K562 (cell line): ENCODE results near the gene KCNC4. TPM values are rescaled to one million over a fixed set of nuclear protein-coding genes. Genes with fewer than 3 reads are reported as not detected.

ENCODE experiments used
- EWSR1 ChIP-seq: fragments of 450-650 bp; IDR thresholded peaks from 2 replicates; pipeline ENCODE4 v1.6.1; 2018; ENCODE audit warnings: borderline replicate concordance, mild to moderate bottlenecking, low read depth, moderate library complexity; ENCODE audit not compliant: partially characterized antibody
- FUS ChIP-seq: fragments of 200-400 bp; formaldehyde crosslinking; optimal IDR thresholded peaks from 2 replicates; pipeline ENCODE3; 2017; ENCODE audit warnings: low read depth, low read length
- MTA3 ChIP-seq: fragments of 450-650 bp; formaldehyde crosslinking; IDR thresholded peaks from 2 replicates; pipeline ENCODE4 v1.6.1; 2017; ENCODE audit warnings: mild to moderate bottlenecking, borderline replicate concordance
- POLR2A ChIP-seq: fragments of 450-650 bp; conservative IDR thresholded peaks from 2 replicates; pipeline ENCODE4 v1.6.1; 2016
- TAL1 ChIP-seq: fragments of 450-650 bp; IDR thresholded peaks from 2 replicates; pipeline ENCODE4 v1.6.1; 2016; ENCODE audit warnings: mild to moderate bottlenecking
- polyA plus RNA-seq, 8 experiments: library from polyadenylated mRNA; depleted of rRNA in 4 of 8; stranded (reverse) in 5 of 8; unstranded in 3 of 8; fragments of >200 nt; fragmentation: Nextera tagmentation in 2 of 8; fragmentation: Illumina TruSeq in 1 of 8; extraction: Ambion mirVana in 2 of 8; extraction: Trizol in 1 of 8; gene quantifications; 2 replicates each; pipeline versions ENCODE4 v1.2.1 to v1.2.3, GENCODE V29; 2011 to 2014; ENCODE audit warnings: inconsistent platforms in 1 of 8, missing spikeins in 1 of 8
- total RNA-seq, 7 experiments: library from RNA; depleted of rRNA in 6 of 7; stranded (reverse); fragments of >200 nt in 6 of 7; fragmentation: Illumina TruSeq in 2 of 7; extraction: Trizol in 2 of 7; gene quantifications; 2 replicates each; pipeline versions ENCODE4 v1.2.1 to v1.2.3, GENCODE V29; 2011 to 2021; ENCODE audit warnings: low replicate concordance in 1 of 7
- TF ChIP-seq, protein P1 (sequence below): fragments of 450-650 bp; IDR thresholded peaks from 2 replicates; pipeline ENCODE4 v1.6.1; 2017; ENCODE audit warnings: mild to moderate bottlenecking, moderate library complexity
- TF ChIP-seq, protein P2 (sequence below): sonication (generic); formaldehyde crosslinking; IDR thresholded peaks from 2 replicates; pipeline ENCODE4 v1.8.0; 2023; ENCODE audit warnings: mild to moderate bottlenecking, missing genetic modification reagents
- TF ChIP-seq, protein P3 (sequence below), 2 experiments: fragments of 450-650 bp in 1 of 2; sonication (generic) in 1 of 2; formaldehyde crosslinking; conservative IDR thresholded peaks; 2 replicates each; pipeline versions ENCODE4 v1.4.0 to v1.8.1; 2020 to 2022; ENCODE audit warnings: mild to moderate bottlenecking in 1 of 2, missing genetic modification reagents in 1 of 2

The KCNC4 gene
- total and polyA plus RNA-seq, 9 of the 15 experiments (the other 6 are each of a cell fraction or from before 2014, with no cell fraction given), result 0.07 to 1.8 (median 0.73) TPM

DNA sequence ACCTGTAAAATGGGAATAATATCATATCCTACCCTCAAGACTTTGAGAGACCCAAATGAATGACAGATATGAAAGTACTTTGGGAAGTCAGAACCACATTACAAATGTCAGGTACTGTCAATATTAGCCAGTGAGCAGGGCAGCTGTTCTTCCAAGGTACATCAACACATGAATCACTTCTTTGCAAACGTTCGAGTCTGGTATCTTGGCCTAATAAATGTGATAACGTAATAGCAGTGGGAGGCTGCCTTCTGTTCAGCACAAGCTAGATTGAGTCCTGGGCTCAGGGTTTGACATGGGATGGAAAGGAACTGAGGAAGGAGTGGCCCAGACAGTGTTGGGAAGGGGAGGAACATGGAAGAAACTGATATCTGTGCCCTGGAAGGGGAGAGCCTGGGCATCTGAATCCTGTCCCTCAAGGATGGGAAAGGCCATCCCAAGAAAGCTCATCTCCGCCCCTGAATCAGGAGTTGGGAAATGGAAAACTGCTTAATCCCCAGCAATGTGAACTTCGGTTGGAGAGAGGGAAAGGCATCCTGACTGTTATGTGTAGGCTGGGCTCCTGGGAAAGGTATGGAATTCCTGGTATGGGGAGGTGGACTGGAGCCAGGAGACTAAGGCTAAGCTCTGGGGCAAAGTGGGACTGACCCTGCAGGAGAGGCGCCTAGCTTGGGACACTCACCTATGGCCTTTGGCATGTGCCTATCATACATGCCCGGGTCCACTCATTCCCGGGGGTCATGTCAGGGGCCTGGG, 14.3 kb downstream of the KCNC4 start (continued):
- TF ChIP-seq, protein P1, sequence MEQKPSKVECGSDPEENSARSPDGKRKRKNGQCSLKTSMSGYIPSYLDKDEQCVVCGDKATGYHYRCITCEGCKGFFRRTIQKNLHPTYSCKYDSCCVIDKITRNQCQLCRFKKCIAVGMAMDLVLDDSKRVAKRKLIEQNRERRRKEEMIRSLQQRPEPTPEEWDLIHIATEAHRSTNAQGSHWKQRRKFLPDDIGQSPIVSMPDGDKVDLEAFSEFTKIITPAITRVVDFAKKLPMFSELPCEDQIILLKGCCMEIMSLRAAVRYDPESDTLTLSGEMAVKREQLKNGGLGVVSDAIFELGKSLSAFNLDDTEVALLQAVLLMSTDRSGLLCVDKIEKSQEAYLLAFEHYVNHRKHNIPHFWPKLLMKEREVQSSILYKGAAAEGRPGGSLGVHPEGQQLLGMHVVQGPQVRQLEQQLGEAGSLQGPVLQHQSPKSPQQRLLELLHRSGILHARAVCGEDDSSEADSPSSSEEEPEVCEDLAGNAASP, result no peak
- TF ChIP-seq MTA3, result no peak
- TF ChIP-seq TAL1, result no peak
- TF ChIP-seq, protein P2, sequence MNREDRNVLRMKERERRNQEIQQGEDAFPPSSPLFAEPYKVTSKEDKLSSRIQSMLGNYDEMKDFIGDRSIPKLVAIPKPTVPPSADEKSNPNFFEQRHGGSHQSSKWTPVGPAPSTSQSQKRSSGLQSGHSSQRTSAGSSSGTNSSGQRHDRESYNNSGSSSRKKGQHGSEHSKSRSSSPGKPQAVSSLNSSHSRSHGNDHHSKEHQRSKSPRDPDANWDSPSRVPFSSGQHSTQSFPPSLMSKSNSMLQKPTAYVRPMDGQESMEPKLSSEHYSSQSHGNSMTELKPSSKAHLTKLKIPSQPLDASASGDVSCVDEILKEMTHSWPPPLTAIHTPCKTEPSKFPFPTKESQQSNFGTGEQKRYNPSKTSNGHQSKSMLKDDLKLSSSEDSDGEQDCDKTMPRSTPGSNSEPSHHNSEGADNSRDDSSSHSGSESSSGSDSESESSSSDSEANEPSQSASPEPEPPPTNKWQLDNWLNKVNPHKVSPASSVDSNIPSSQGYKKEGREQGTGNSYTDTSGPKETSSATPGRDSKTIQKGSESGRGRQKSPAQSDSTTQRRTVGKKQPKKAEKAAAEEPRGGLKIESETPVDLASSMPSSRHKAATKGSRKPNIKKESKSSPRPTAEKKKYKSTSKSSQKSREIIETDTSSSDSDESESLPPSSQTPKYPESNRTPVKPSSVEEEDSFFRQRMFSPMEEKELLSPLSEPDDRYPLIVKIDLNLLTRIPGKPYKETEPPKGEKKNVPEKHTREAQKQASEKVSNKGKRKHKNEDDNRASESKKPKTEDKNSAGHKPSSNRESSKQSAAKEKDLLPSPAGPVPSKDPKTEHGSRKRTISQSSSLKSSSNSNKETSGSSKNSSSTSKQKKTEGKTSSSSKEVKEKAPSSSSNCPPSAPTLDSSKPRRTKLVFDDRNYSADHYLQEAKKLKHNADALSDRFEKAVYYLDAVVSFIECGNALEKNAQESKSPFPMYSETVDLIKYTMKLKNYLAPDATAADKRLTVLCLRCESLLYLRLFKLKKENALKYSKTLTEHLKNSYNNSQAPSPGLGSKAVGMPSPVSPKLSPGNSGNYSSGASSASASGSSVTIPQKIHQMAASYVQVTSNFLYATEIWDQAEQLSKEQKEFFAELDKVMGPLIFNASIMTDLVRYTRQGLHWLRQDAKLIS (CRISPR knock-in tag), result no peak
- TF ChIP-seq FUS, result no peak
- TF ChIP-seq EWSR1, result no peak
- TF ChIP-seq, protein P3, sequence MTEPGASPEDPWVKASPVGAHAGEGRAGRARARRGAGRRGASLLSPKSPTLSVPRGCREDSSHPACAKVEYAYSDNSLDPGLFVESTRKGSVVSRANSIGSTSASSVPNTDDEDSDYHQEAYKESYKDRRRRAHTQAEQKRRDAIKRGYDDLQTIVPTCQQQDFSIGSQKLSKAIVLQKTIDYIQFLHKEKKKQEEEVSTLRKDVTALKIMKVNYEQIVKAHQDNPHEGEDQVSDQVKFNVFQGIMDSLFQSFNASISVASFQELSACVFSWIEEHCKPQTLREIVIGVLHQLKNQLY (CRISPR knock-in tag; conservative IDR thresholded peaks at IDR 0.05), result no peak
- no peak for TF ChIP-seq POLR2A
